ENCODE data around the gene ZYX. TPM values are rescaled to one million over a fixed set of nuclear protein-coding genes. Genes with fewer than 3 reads are reported as not detected.

Gene ZYX
- total and polyA plus RNA-seq, 9 of the 15 experiments (the other 6 are each of a cell fraction or from before 2014, with no cell fraction given) = 1.8 to 130 (median 15.7) TPM

- TF ChIP-seq ELK3 (CRISPR knock-in tag; IDR thresholded peaks at IDR 0.05) = no peak
- no peak for TF ChIP-seq NR2F6 (CRISPR knock-in tag; IDR thresholded peaks at IDR 0.05)
- no peak for TF ChIP-seq LARP7 (IDR thresholded peaks at IDR 0.05)
- peak in 1 of 2 experiments; percentile 76; a peak in 3 of 4 replicates for TF ChIP-seq TRIM24 (IDR thresholded peaks at IDR 0.05)
- TF ChIP-seq POLR2B (IDR thresholded peaks at IDR 0.05; ENCODE audit: low read depth, partially characterized antibody) = no peak
- TF ChIP-seq HOXB6 (CRISPR knock-in tag; IDR thresholded peaks at IDR 0.05; ENCODE audit: borderline replicate concordance) = no peak
- TF ChIP-seq ARID2 (IDR thresholded peaks at IDR 0.05) = no peak
- no peak for TF ChIP-seq TOE1 (IDR thresholded peaks at IDR 0.05; ENCODE audit: borderline replicate concordance)
- no peak for TF ChIP-seq TOE1 (CRISPR knock-in tag; IDR thresholded peaks at IDR 0.05; ENCODE audit: borderline replicate concordance, low read depth)
- peak; percentile 72 for TF ChIP-seq CHAMP1 (IDR thresholded peaks at IDR 0.05)
- no peak for TF ChIP-seq CLOCK (CRISPR knock-in tag; IDR thresholded peaks at IDR 0.05; ENCODE audit: borderline replicate concordance)
- no peak for TF ChIP-seq SRSF1 (IDR thresholded peaks at IDR 0.05; ENCODE audit: low read depth, low read length)
- no peak for TF ChIP-seq ZBTB11 (CRISPR knock-in tag; IDR thresholded peaks at IDR 0.05)
- TF ChIP-seq ZNF583 (CRISPR knock-in tag; IDR thresholded peaks at IDR 0.05) = no peak
- TF ChIP-seq TCF15 (CRISPR knock-in tag; IDR thresholded peaks at IDR 0.05) = no peak
- no peak for TF ChIP-seq KAT2B (IDR thresholded peaks at IDR 0.05; ENCODE audit: low read depth, low read length)
- no peak for TF ChIP-seq CBX2 (IDR thresholded peaks at IDR 0.05; ENCODE audit: insufficient read depth, low read length, poor library complexity, severe bottlenecking)
- TF ChIP-seq DPF2 (IDR thresholded peaks at IDR 0.05) = peak; percentile 90
These were observed 45.5 kb downstream of the ZYX start (continued) for GRCh38 chr7:143426479-143427142.

All from K562 (cell line).